ENCODE data around the gene CDKAL1.
"Not testable (repeated sequence)": the region's sequence is repeated elsewhere in the genome, so short reads cannot be mapped to it uniquely, and the experiment has no call there.

The CDKAL1 gene

DNA sequence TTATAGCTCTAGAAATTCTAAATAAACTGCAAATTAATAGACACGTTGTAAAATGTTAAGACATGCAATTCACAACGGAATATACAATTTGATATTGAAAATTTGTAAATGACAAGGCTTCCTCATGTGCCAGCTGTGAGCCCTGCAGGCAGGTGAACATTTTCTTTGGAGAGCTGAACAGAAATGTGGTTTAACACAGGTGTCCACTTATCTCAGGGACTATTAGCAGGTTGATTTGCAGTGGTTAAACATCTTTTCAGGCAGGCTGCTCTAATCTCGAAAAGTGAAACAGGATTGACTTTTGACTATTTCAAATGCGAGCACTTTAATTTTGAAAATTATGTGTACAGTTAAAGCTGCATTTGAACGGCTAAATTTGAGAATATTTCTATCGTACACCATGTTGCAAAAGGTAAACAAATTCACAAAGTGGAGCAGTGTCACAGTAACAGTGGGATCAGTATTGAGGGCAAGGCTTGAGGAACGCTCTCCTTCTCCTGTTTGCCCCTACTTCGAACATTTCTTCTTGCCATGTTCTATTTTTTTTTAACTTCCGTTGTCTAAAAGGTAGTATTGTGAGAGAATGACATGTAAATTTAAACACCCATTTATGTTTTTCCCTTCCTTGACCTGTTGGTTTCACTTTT, 210.8 kb downstream of the CDKAL1 start:
- no peak for DNase-seq (ENCODE audit: low spot score)

DNA sequence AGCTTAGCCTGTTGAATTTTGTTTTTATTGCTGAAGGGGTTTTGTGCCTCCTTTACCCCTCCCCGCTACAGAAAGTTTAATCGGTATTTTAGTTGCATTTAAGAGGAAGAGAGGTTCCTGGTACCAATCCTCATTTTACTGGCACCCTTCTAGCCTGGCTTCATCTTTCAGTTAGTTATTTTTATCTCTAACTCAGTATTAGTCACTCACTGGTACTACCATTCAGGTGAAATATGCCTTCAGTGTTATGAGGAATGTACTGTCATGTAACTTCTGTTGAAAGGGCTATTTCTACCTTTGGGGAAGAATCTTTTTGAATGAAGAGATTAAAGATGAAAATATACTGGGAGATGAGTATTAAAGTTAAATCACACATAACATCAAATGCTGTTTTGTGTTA, 211.8 kb downstream of the CDKAL1 start:
- no peak for DNase-seq (ENCODE audit: low spot score)

- DNase-seq (ENCODE audit: low spot score) = no peak
Observed at GRCh38 chr6:20746805-20747558, 212.7 kb downstream of the CDKAL1 start.

GRCh38 chr6:20747991-20748390, 213.7 kb downstream of the CDKAL1 start:
- no peak for DNase-seq (ENCODE audit: low spot score)

GRCh38 chr6:20751293-20751935, 217.2 kb downstream of the CDKAL1 start:
- no peak for DNase-seq (ENCODE audit: low spot score)

DNA sequence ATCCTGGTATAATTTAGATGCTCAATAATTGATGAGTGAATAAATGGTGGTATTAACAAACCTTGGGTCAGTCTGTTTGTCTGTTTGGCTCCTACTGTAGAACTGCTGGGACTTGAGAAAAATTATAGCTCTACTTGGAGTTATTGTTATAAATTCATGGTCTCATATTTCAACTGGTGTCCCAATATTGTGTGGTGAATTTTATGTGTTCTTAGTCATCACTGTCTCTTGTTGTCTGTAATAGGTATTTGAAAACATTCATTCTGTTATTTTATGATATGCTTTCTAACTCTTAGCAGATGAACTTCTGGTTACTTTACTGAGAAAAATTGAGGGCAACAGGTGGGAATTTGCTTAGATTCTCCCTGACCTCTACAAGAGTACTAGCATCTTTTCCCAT, 221.4 kb downstream of the CDKAL1 start:
- DNase-seq (ENCODE audit: low spot score) = no peak

DNA sequence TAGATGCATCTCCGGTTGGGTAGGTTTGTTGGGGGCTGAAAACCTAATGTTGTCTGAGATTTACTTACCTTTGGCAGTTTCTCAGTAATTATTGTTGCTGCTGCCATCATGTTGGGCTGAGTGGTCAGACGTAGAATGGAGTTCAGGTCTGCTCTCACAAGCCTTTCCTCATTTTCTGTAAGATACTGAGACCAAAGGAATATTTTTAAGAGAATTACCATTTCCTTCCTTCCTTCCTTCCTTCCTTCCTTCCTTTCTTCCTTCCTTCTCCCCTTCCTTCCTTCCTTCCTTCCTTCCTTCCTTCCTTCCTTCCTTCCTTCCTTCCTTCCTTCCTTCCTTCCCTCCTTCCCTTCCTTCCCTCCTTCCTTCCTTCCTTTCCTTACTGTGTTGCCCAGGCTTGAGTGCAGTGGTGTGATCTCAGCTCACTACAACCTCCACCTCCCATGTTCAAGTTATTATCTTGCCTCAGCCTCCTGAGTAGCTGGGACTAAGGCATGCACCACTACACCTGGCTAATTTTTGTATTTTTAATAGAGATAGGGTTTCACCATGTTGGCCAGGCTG, 222.4 kb downstream of the CDKAL1 start:
- DNase-seq (ENCODE audit: low spot score) = not testable (repeated sequence)

- DNase-seq (ENCODE audit: low spot score) = peak; percentile 48
Observed at GRCh38 chr6:20757761-20758160, 223.5 kb downstream of the CDKAL1 start.

- DNase-seq (ENCODE audit: low spot score) = no peak
Observed at GRCh38 chr6:20763296-20763695, 229.0 kb downstream of the CDKAL1 start.

- DNase-seq (ENCODE audit: low spot score) = no peak
Observed at GRCh38 chr6:20769631-20770030, 235.4 kb downstream of the CDKAL1 start.

DNA sequence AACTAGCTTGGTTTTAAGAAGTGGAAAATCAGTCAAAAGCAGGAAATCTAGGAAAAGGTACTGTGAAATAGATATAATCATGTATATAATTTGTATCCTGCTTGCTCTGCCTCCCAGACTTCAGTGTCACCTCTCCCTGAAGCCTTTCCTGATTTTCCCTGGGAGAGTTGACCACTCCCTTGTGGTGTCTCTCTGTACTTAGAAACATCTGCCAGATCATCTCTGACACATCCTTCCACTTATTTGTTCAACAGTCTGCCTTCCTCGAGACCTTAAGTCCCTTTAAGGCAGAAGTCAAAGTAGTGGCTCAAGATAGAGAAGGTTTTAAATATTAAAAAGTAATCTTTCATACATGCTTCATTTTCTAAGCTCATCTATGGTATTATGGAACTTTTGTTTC, 236.5 kb downstream of the CDKAL1 start:
- no peak for DNase-seq (ENCODE audit: low spot score)

DNA sequence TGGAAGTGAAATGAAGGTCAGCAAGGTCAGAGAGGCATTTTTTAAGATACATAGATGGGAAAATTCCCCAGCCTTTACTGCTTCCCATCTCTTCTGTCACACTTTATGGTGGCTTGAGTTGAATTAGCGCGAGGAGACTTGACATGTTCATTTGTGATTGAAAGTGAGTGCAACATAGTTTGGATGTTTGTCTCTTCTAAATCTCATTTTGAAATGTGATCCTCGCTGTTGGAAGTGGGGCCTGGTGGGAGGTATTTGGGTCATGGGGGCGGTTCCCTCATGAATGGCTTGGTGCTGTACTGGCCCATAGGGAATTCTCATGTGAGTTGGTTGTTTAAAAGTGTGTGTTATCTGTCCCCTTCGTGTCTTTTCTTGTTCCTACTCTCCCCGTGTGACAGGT, 237.2 kb downstream of the CDKAL1 start:
- DNase-seq (ENCODE audit: low spot score) = no peak

DNA sequence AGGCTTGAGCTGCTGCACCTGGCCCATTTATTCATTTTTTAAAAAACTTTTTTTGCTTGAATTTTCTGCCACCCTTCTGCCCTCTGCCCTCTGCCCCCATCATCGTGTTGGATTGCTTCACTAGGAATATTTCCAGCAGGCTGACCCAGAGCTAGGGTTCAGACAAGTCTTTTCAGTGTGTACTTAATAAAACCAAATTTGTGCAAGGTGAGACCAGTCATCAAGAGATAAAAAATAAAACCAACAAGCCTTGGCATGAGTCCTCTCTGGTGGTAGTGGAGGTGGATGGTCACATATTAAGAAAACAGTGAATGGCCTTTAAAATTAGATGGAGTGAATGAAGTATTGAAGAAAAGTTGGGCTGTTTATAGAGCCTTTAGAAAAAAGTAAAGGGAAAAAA, 239.6 kb downstream of the CDKAL1 start:
- no peak for DNase-seq (ENCODE audit: low spot score)

DNA sequence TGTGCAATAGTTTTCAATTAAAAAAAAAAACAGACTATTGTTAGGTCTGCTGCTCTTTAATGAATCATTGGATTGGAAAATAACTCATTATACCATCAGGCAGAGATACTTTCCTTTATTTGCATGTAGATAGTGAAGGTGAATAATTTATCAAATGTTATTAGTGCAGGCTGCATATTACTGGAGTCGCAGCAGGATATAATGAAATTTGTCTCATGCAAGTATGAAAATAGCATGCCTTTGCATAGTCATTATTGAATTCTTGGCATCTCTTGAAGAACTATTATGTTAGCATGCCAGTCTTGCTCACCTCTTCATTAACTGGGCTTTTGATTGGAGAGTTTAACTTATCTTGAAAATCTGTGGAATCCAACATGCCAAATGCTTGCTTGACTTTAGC, 241.7 kb downstream of the CDKAL1 start:
- DNase-seq (ENCODE audit: low spot score) = no peak

GRCh38 chr6:20777801-20778200, 243.5 kb downstream of the CDKAL1 start:
- no peak for DNase-seq (ENCODE audit: low spot score)

DNA sequence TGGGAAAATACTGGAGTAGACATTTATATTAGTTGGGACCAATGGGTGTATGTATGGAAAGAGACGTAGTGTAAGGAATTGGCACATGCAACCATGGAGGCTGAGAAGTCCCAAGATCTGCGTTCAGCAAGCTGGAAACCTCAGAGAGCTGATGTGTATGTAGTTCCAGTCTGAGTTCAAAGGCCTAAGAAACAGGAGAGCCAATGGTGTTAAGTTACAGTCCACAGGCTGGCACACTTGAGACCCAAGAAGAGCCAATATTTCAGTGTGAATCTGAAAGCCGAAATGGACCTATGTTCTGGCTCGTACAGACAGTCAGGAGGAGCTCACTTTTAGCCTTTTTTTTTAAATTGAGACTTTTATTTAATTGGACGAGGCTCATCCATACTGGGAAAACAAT, 244.2 kb downstream of the CDKAL1 start:
- no peak for DNase-seq (ENCODE audit: low spot score)

DNA sequence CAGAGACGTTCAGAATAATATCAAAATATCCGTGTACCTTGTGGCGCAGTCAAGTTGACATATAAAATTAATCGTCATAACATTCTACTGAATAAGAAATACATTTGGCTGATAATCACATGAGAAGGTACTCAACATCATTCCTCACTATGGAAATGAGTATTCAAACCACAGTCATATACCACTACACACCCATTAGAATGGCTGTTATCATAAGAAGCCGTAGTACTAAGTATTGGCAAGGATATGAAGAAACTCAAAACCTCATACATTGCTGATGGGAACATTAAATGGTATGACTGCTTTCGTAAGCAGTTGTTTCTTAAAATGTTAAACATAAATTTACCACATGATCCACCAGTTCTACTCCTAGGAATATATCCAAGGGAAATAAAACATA, 244.7 kb downstream of the CDKAL1 start:
- no peak for DNase-seq (ENCODE audit: low spot score)

- DNase-seq (ENCODE audit: low spot score) = no peak
Observed at GRCh38 chr6:20789162-20789561, 254.9 kb downstream of the CDKAL1 start.

- no peak for DNase-seq (ENCODE audit: low spot score)
Observed at GRCh38 chr6:20790032-20790791, 256.0 kb downstream of the CDKAL1 start.

DNA sequence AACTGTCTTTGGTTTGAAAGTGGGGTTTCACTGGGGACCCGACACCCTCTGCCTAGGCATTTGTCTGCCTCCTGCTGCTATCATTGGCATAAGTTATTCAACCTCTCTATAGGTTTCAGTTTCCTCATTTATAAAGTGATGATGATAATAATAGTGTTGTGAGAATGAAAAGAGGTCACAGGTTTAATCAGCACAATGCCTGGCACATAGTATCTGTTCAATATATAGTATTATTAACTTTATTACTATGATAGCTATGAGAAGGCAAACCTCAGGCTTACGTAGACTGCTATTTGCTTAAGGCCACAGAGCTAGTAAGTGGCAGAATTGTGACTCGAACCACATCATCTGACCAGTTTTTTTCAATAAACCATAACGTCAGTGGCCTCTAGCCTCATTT, 256.8 kb downstream of the CDKAL1 start:
- DNase-seq (ENCODE audit: low spot score) = no peak

DNA sequence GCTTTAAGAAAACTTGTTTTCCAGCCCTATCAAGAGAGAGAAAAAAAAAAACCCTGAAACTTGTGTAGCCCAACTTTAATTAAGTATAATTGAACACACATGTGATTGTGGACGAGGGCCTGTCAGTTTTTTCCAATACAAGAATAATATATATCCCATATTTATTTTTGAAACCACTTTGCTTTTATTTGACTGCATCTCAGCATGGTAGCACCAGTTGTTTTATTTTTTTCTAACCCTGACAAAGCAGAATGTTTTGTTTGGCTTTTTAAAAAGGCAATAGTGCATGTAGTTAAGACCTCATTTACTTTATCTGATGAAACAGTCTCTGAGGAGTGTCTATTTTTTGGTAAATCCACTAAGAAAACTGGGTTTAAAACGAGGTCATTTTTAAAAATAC, 257.7 kb downstream of the CDKAL1 start:
- DNase-seq (ENCODE audit: low spot score) = no peak

GRCh38 chr6:20793174-20793573, 258.9 kb downstream of the CDKAL1 start:
- DNase-seq (ENCODE audit: low spot score) = no peak
